ENCODE results near the gene DPYSL5.

DPYSL5 gene

DNA sequence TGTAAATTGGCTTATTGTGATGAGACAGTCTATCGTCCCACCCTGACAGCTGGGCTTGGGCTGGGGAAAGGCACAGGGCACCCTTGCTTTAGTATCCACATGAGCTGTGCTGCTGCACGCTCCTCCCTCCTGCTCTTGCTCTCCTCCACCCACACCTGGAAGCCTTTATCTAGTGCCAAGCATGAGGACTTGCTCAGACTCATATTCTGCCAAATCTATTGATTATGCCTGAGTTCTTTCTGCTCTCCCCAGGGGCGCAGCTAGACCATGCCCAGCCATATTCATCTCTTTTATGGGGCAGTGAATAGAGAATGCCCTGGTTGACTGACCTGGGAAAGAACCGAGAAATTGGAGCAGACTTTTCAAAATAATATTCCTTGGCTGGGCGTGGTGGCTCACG is 29.0 kb upstream of the DPYSL5 start:
- H3K79me2 ChIP-seq (ENCODE audit: insufficient read depth, low read length) = no peaks in the 10 kb centered on the region
- TF ChIP-seq, protein P1, sequence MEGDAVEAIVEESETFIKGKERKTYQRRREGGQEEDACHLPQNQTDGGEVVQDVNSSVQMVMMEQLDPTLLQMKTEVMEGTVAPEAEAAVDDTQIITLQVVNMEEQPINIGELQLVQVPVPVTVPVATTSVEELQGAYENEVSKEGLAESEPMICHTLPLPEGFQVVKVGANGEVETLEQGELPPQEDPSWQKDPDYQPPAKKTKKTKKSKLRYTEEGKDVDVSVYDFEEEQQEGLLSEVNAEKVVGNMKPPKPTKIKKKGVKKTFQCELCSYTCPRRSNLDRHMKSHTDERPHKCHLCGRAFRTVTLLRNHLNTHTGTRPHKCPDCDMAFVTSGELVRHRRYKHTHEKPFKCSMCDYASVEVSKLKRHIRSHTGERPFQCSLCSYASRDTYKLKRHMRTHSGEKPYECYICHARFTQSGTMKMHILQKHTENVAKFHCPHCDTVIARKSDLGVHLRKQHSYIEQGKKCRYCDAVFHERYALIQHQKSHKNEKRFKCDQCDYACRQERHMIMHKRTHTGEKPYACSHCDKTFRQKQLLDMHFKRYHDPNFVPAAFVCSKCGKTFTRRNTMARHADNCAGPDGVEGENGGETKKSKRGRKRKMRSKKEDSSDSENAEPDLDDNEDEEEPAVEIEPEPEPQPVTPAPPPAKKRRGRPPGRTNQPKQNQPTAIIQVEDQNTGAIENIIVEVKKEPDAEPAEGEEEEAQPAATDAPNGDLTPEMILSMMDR (IDR thresholded peaks at IDR 0.05; ENCODE audit: low read length) = no peak
- no peak for TF ChIP-seq EZH2 (IDR thresholded peaks at IDR 0.05; ENCODE audit: borderline replicate concordance, low read length)
- H3K4me2 ChIP-seq (ENCODE audit: low read length) = no peak overlapping the region
- H3K4me3 ChIP-seq (ENCODE audit: low read depth, low read length, poor library complexity, severe bottlenecking) = no peak overlapping the region
- no peaks in the 10 kb centered on the region for H3K9me3 ChIP-seq (ENCODE audit: low read length)
- no peak overlapping the region for H3K27ac ChIP-seq (ENCODE audit: low read depth, low read length, poor library complexity, severe bottlenecking)
- H3K36me3 ChIP-seq (ENCODE audit: insufficient read depth, low read length) = no peaks in the 10 kb centered on the region
- no peak overlapping the region for H2AFZ ChIP-seq (ENCODE audit: low read length)
- H3K9me2 ChIP-seq (ENCODE audit: low read depth, low read length) = no peaks in the 10 kb centered on the region
- H3K4me1 ChIP-seq (ENCODE audit: insufficient read depth, low read length, severe bottlenecking) = no peaks in the 10 kb centered on the region
- H4K20me1 ChIP-seq (ENCODE audit: insufficient read depth, low read length) = no peaks in the 10 kb centered on the region
- no peaks in the 10 kb centered on the region for H3K27me3 ChIP-seq (ENCODE audit: insufficient read depth, low read length)
- H3K9ac ChIP-seq (ENCODE audit: low read length) = no peak overlapping the region
- no peaks in the 10 kb centered on the region for H3F3A ChIP-seq (ENCODE audit: insufficient read depth, low read length)

DNA sequence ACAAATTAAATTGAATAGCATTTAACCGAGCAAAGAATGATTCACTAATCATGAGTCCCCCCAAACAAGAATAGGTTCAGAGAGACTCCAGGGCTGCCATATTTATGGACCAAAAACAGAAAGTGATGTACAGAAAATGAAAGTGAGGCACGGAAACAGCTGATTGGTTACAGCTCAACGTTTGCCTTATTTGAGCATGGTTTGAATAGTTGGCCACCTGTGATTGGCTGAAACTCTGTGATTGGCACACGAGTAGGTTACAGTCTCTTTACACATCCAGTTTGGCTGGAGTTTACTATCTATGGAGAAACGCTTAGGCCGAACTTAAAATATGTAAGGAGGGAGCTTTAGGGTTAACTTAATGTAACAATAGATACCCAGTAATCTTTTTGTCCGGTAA is 27.0 kb upstream of the DPYSL5 start:
- H3K27me3 ChIP-seq (ENCODE audit: insufficient read depth, low read length) = no peaks in the 10 kb centered on the region
- H3K79me2 ChIP-seq (ENCODE audit: insufficient read depth, low read length) = no peaks in the 10 kb centered on the region
- no peaks in the 10 kb centered on the region for H3K9me3 ChIP-seq (ENCODE audit: low read length)
- no peak overlapping the region for H3K4me3 ChIP-seq (ENCODE audit: low read depth, low read length, poor library complexity, severe bottlenecking)
- no peaks in the 10 kb centered on the region for H4K20me1 ChIP-seq (ENCODE audit: insufficient read depth, low read length)
- H3K4me2 ChIP-seq (ENCODE audit: low read length) = no peak overlapping the region
- H3K9me2 ChIP-seq (ENCODE audit: low read depth, low read length) = no peaks in the 10 kb centered on the region
- no peak overlapping the region for H2AFZ ChIP-seq (ENCODE audit: low read length)
- no peaks in the 10 kb centered on the region for H3K4me1 ChIP-seq (ENCODE audit: insufficient read depth, low read length, severe bottlenecking)
- no peak overlapping the region for H3K27ac ChIP-seq (ENCODE audit: low read depth, low read length, poor library complexity, severe bottlenecking)
- H3F3A ChIP-seq (ENCODE audit: insufficient read depth, low read length) = no peaks in the 10 kb centered on the region
- no peak overlapping the region for H3K9ac ChIP-seq (ENCODE audit: low read length)
- no peaks in the 10 kb centered on the region for H3K36me3 ChIP-seq (ENCODE audit: insufficient read depth, low read length)
- no peak for TF ChIP-seq EZH2 (IDR thresholded peaks at IDR 0.05; ENCODE audit: borderline replicate concordance, low read length)
- TF ChIP-seq, protein P1 (IDR thresholded peaks at IDR 0.05; ENCODE audit: low read length) = no peak

DNA sequence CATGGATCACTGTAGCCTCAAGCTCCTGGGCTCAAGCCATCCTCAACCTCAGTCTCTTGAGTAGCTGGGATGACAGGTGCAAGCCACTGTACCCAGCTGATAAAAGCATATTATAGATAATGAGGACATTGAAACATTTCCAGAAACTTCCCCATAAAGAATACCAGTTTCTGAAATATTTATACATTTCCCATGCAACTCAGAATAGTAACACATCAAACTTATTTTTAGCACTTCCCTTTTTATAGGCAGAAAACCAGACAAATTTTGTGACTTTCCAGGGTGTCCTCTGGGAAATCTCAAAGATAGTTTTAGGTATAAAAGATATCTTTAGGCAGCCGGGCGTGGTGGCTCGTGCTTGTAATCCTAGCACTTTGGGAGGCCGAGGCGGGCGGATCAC is 25.1 kb upstream of the DPYSL5 start:
- Histone ChIP-seq H3K9ac (ENCODE audit: low read length) (no peak overlapping the region), H2AFZ (ENCODE audit: low read length) (no peak overlapping the region), H3F3A (ENCODE audit: insufficient read depth, low read length) (no peaks in the 10 kb centered on the region), H3K9me2 (ENCODE audit: low read depth, low read length) (no peaks in the 10 kb centered on the region), H3K27me3 (ENCODE audit: insufficient read depth, low read length) (no peaks in the 10 kb centered on the region), H3K36me3 (ENCODE audit: insufficient read depth, low read length) (no peaks in the 10 kb centered on the region), H3K4me2 (ENCODE audit: low read length) (no peak overlapping the region), H3K4me1 (ENCODE audit: insufficient read depth, low read length, severe bottlenecking) (no peaks in the 10 kb centered on the region), H3K79me2 (ENCODE audit: insufficient read depth, low read length) (no peaks in the 10 kb centered on the region), H3K4me3 (ENCODE audit: low read depth, low read length, poor library complexity, severe bottlenecking) (no peak overlapping the region), H4K20me1 (ENCODE audit: insufficient read depth, low read length) (no peaks in the 10 kb centered on the region), H3K27ac (ENCODE audit: low read depth, low read length, poor library complexity, severe bottlenecking) (no peak overlapping the region), H3K9me3 (ENCODE audit: low read length) (no peaks in the 10 kb centered on the region)
- TF ChIP-seq EZH2 (IDR thresholded peaks at IDR 0.05; ENCODE audit: borderline replicate concordance, low read length) = no peak
- TF ChIP-seq, protein P1 (IDR thresholded peaks at IDR 0.05; ENCODE audit: low read length) = no peak
